Uterus (tissue), 4 donors: ENCODE measurements around the gene IFNB1. TPM values are rescaled to one million over a fixed set of nuclear protein-coding genes. Genes with fewer than 3 reads are reported as not detected.

Experiments
- DNase-seq, 2 donors: peaks; one replicate each; pipeline ENCODE4 v3.0.0-alpha.2; 2019 to 2020
- H3K27ac ChIP-seq, 2 donors: fragments of 200-600 bp; sonication (generic); 1 replicate in 1 of 2; 2 replicates in 1 of 2; pipeline ENCODE4 v1.5.1; 2016 to 2018
- H3K27me3 ChIP-seq, 2 donors: fragments of 200-600 bp; sonication (generic); one replicate each; pipeline ENCODE4 v1.5.1; 2018 to 2019; ENCODE audit warnings: control low read depth in 1 of 2
- H3K36me3 ChIP-seq, 2 donors: fragments of 200-600 bp; sonication (generic); one replicate each; pipeline ENCODE4 v1.5.1; 2019; ENCODE audit warnings: control low read depth in 1 of 2
- H3K4me1 ChIP-seq, 2 donors: fragments of 200-600 bp; sonication (generic); one replicate each; pipeline ENCODE4 v1.5.1; 2018 to 2019; ENCODE audit warnings: control low read depth in 1 of 2
- H3K4me3 ChIP-seq, 2 donors: fragments of 200-600 bp; sonication (generic); 1 replicate in 1 of 2; 2 replicates in 1 of 2; pipeline ENCODE4 v1.5.1; 2018 to 2019; ENCODE audit warnings: mild to moderate bottlenecking in 1 of 2
- H3K9me3 ChIP-seq, 2 donors: fragments of 200-600 bp; sonication (generic); one replicate each; pipeline ENCODE4 v1.5.1; 2019; ENCODE audit warnings: control low read depth in 1 of 2
- POLR2A ChIP-seq, 2 donors: fragments of 450-650 bp; IDR thresholded peaks; one replicate each; pipeline ENCODE4 v1.6.1; 2016; ENCODE audit warnings: antibody characterized with exemption in 2 of 2, mild to moderate bottlenecking in 1 of 2, moderate library complexity in 1 of 2
- intact Hi-C: fragments of 100-400 bp; cut with DNase I; formaldehyde crosslinking; loops from one replicate; pipeline ENCODE4 v1.15.1; 2023; ENCODE audit warnings: low total_unique reads
- total RNA-seq, 4 donors: library from RNA; depleted of rRNA in 3 of 4; stranded (reverse); fragments of >200 nt in 3 of 4; gene quantifications; one replicate each; pipeline versions ENCODE4 v1.1.0 to v1.2.4, GENCODE V29; 2014 to 2023
- TF ChIP-seq, protein P1 (sequence below), 4 experiments: fragments of 200-600 bp in 2 of 4; fragments of 450-650 bp in 2 of 4; sonication (generic) in 2 of 4; IDR thresholded peaks; one replicate each; pipeline ENCODE4 v1.5.1; 2016 to 2019; ENCODE audit warnings: antibody characterized with exemption in 4 of 4, mild to moderate bottlenecking in 2 of 4, moderate library complexity in 1 of 4
- donor health status: DM: yes; HTN: yes; CAD: no.

Gene IFNB1
- total RNA-seq, 4 donors from 2014 or later: not detected

DNA sequence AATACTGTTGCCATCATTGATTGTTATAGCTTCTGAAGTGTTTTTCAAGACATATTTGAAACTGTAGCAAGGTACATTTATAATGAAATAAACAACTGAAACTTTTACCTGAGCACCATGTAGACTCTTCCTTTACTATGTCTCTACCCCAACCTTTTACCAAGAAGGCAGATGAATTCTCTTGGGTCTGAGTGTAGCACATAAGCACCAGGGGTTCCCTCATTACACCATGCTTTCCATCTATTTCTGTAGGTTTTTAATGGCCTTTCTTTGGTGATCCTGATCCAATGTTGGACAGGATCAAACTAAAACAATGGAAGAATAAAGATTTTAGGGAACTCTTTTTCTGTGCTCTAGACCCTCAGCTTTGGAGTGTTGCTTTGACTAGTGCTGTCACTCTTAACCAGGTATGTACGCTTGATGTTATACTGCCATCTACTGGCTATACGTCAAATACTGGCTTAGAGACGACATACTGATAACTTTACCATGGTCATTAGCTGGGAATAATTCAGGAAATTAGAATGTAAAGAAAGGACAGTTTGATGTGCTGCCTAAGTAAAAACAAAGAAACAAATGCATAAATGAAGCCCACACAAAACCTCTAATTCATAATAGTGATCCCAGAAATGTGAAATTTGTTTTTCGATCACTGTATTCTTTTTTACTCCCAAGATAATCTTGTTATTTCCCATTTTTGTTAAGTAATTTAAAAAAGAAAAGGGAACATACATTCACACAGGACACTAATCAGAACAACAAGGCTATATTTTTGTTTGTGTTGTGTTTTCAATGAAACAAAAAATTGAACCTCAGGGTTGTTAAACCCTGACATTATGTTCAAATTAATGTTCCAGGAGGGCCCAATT is 33.2 kb upstream of the IFNB1 start:
- Histone ChIP-seq H3K4me1 (no peaks in the 10 kb centered on the region), H3K27me3 (no peaks in the 10 kb centered on the region), H3K36me3 (no peaks in the 10 kb centered on the region), H3K9me3 (no peaks in the 10 kb centered on the region), H3K27ac (no peak overlapping the region), H3K4me3 (no peak overlapping the region)
- intact Hi-C loops: no loop called here
- no peak for DNase-seq
- TF ChIP-seq POLR2A (IDR thresholded peaks at IDR 0.05): no peak
- TF ChIP-seq, protein P1, sequence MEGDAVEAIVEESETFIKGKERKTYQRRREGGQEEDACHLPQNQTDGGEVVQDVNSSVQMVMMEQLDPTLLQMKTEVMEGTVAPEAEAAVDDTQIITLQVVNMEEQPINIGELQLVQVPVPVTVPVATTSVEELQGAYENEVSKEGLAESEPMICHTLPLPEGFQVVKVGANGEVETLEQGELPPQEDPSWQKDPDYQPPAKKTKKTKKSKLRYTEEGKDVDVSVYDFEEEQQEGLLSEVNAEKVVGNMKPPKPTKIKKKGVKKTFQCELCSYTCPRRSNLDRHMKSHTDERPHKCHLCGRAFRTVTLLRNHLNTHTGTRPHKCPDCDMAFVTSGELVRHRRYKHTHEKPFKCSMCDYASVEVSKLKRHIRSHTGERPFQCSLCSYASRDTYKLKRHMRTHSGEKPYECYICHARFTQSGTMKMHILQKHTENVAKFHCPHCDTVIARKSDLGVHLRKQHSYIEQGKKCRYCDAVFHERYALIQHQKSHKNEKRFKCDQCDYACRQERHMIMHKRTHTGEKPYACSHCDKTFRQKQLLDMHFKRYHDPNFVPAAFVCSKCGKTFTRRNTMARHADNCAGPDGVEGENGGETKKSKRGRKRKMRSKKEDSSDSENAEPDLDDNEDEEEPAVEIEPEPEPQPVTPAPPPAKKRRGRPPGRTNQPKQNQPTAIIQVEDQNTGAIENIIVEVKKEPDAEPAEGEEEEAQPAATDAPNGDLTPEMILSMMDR (IDR thresholded peaks at IDR 0.05): peak; percentile 72 to 85 (median 78)

DNA sequence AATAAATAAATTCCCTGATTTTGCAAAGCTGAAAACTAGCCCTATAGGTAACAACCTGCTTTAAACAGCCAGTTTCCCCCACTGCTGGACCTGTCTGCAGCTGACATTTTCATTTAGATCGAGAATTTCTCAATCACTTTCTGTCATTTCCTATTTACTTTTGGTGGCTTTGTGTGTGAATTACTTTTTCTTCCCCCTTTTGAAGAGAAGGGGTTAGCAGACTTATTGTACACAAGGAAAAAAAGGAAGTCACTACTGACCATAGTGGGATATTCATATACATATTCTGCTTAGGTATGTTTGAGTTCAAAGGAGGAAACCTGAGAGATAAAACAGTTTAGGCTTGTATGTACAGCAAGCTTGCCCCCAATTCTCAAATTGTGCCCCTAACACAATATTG is 27.0 kb upstream of the IFNB1 start:
- TF ChIP-seq, protein P1 (IDR thresholded peaks at IDR 0.05): no peak
- TF ChIP-seq POLR2A (IDR thresholded peaks at IDR 0.05): no peak
- no peak overlapping the region for H3K27ac ChIP-seq
- H3K4me1 ChIP-seq: no peaks in the 10 kb centered on the region
- no peaks in the 10 kb centered on the region for H3K9me3 ChIP-seq
- H3K4me3 ChIP-seq: no peak overlapping the region
- DNase-seq: no peak
- intact Hi-C loops: no loop called here
- H3K27me3 ChIP-seq: no peaks in the 10 kb centered on the region
- H3K36me3 ChIP-seq: no peaks in the 10 kb centered on the region

DNA sequence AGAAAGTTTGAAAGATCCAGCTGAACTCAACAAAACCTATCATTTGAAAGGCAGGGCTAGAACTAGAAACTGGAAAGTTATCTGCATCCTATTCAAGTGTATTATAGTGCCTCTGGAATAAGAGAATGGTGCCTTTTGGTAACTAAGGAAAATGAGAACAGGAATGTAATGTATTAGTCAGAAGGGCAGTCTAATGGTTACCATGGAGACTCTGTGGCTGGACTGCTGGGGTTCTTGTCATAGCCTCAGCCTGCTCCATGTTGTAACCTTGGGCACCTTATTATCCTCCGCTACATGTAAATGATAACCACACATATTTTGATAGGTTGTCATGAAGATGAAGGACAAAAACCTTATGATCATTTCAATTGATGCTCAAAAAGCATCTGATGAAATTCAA is 24.6 kb upstream of the IFNB1 start:
- H3K27ac ChIP-seq: no peak overlapping the region
- intact Hi-C loops: no loop called here
- peaks cover 0 to 2% of the 10 kb centered on the region in 2 donors for H3K36me3 ChIP-seq
- H3K27me3 ChIP-seq: no peaks in the 10 kb centered on the region
- no peak for DNase-seq
- H3K9me3 ChIP-seq: no peaks in the 10 kb centered on the region
- no peak overlapping the region for H3K4me3 ChIP-seq
- no peak for TF ChIP-seq POLR2A (IDR thresholded peaks at IDR 0.05)
- TF ChIP-seq, protein P1 (IDR thresholded peaks at IDR 0.05): no peak
- H3K4me1 ChIP-seq: no peaks in the 10 kb centered on the region

DNA sequence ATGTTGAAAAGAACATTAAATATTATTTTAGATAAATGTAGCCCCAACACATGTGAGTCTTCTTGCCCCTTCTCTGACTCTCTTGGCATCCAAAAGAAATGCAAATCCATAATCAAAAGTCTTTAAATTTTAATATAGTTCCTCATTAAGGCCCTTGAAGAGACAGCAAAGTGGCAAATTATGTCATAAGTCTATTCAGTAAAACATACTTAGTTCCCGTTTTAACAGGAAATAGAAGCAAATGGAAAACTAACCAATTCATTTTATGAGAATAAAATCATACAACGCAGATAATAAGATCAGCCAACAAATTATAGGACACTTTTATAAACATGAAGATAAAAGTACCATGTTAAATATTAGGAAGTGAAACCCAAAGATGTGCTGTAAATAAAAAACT is 20.1 kb upstream of the IFNB1 start:
- Histone ChIP-seq H3K9me3 (no peaks in the 10 kb centered on the region), H3K27me3 (no peaks in the 10 kb centered on the region), H3K36me3 (peaks cover 0 to 2% of the 10 kb centered on the region in 2 donors), H3K27ac (no peak overlapping the region), H3K4me1 (peaks cover 0 to 3% of the 10 kb centered on the region in 2 donors), H3K4me3 (no peak overlapping the region)
- no peak for DNase-seq
- TF ChIP-seq, protein P1 (IDR thresholded peaks at IDR 0.05): no peak
- no peak for TF ChIP-seq POLR2A (IDR thresholded peaks at IDR 0.05)
- intact Hi-C loops: no loop called here

DNA sequence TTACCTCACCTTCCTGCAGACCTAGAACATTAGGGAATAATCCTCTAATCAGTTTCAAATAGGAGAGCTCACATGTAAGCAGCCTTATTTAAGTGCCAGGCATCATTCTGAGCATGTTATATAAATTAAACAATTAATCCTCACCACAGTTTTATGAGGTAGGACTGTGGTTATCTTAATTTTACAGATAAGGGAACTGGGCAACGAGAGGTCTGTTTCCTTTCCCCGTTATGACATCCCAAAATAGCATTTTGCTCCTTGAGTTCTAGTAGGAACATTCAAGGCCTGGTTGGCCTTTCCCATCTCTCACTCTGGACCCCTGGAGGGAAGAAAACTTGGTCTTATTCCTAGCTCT is 19.1 kb upstream of the IFNB1 start:
- intact Hi-C loops: no loop called here
- no peak for TF ChIP-seq POLR2A (IDR thresholded peaks at IDR 0.05)
- TF ChIP-seq, protein P1 (IDR thresholded peaks at IDR 0.05): no peak
- Histone ChIP-seq H3K36me3 (peaks cover 0 to 2% of the 10 kb centered on the region in 2 donors), H3K4me3 (peak overlapping the region in 1 of 2 donors; percentile 12), H3K4me1 (peaks cover 0 to 3% of the 10 kb centered on the region in 2 donors), H3K9me3 (no peaks in the 10 kb centered on the region), H3K27me3 (no peaks in the 10 kb centered on the region), H3K27ac (peak overlapping the region; percentile 71 to 74)
- DNase-seq: no peak
